ENCODE results near the gene CD63.

DNA sequence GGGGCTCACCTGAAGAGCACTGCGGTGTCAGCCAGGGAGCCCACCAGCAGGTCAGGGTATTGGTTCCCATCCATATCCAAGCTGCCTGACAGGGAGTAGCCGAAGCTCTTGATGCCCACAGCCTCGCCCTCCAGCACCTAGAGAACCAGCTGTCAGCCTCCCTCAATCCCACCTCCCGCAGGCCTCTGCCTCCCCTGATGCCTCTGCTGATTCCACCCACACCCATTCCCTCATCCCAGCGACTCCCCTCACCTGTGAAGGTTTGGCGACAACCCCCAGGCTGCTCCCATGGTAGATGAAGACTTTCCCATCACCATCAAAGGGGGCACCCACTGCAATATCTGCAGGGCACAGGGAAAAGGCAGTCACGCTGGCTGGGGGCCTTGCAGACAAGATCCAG is 31.1 kb downstream of the CD63 start:
- TF ChIP-seq, protein P1, sequence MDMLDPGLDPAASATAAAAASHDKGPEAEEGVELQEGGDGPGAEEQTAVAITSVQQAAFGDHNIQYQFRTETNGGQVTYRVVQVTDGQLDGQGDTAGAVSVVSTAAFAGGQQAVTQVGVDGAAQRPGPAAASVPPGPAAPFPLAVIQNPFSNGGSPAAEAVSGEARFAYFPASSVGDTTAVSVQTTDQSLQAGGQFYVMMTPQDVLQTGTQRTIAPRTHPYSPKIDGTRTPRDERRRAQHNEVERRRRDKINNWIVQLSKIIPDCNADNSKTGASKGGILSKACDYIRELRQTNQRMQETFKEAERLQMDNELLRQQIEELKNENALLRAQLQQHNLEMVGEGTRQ (CRISPR knock-in tag; IDR thresholded peaks at IDR 0.05): no peak
- TF ChIP-seq NFYB (CRISPR knock-in tag; conservative IDR thresholded peaks at IDR 0.05; ENCODE audit: low read depth) (no peak), OVOL2 (CRISPR knock-in tag; IDR thresholded peaks at IDR 0.05; ENCODE audit: borderline replicate concordance) (no peak), MXD4 (CRISPR knock-in tag; IDR thresholded peaks at IDR 0.05; ENCODE audit: borderline replicate concordance) (no peak)
- TF ChIP-seq, protein P2, sequence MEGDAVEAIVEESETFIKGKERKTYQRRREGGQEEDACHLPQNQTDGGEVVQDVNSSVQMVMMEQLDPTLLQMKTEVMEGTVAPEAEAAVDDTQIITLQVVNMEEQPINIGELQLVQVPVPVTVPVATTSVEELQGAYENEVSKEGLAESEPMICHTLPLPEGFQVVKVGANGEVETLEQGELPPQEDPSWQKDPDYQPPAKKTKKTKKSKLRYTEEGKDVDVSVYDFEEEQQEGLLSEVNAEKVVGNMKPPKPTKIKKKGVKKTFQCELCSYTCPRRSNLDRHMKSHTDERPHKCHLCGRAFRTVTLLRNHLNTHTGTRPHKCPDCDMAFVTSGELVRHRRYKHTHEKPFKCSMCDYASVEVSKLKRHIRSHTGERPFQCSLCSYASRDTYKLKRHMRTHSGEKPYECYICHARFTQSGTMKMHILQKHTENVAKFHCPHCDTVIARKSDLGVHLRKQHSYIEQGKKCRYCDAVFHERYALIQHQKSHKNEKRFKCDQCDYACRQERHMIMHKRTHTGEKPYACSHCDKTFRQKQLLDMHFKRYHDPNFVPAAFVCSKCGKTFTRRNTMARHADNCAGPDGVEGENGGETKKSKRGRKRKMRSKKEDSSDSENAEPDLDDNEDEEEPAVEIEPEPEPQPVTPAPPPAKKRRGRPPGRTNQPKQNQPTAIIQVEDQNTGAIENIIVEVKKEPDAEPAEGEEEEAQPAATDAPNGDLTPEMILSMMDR (IDR thresholded peaks at IDR 0.05): no peak

Measured in WTC11 (cell line).